Gastrocnemius medialis (tissue), 4 donors: ENCODE data around the gene GCSAM. TPM values are rescaled to one million over a fixed set of nuclear protein-coding genes. Genes with fewer than 3 reads are reported as not detected.

Source experiments
- ATAC-seq, 2 donors: fragments of 150-250 bp; one replicate each; pipeline ENCODE4 v1.9.1; 2016
- DNase-seq, 2 donors: peaks; one replicate each; pipeline ENCODE4 v3.0.0-alpha.2; 2019
- H3K27ac ChIP-seq, 4 donors: fragments of 200-600 bp; sonication (generic); 1 replicate in 1 of 4; 2 replicates in 3 of 4; pipeline ENCODE4 v1.5.1; 2016 to 2018; ENCODE audit warnings: mild to moderate bottlenecking in 2 of 4, moderate library complexity in 1 of 4
- H3K27me3 ChIP-seq, 3 donors: fragments of 200-600 bp; sonication (generic) in 2 of 3; 1 replicate in 1 of 3; 2 replicates in 2 of 3; pipeline versions ENCODE4 v1.5.1 to v1.6.0; 2016 to 2019; ENCODE audit warnings: mild to moderate bottlenecking in 1 of 3, moderate library complexity in 1 of 3
- H3K36me3 ChIP-seq, 2 donors: fragments of 200-600 bp; sonication (generic) in 1 of 2; one replicate each; pipeline ENCODE4 v1.5.1; 2017 to 2018
- H3K4me1 ChIP-seq, 2 donors: fragments of 200-600 bp; sonication (generic) in 1 of 2; one replicate each; pipeline ENCODE4 v1.5.1; 2016 to 2017; ENCODE audit warnings: mild to moderate bottlenecking in 2 of 2
- H3K4me3 ChIP-seq, 4 donors: fragments of 200-600 bp; sonication (generic) in 3 of 4; 1 replicate in 1 of 4; 2 replicates in 3 of 4; pipeline ENCODE4 v1.5.1; 2016 to 2019; ENCODE audit warnings: mild to moderate bottlenecking in 2 of 4
- H3K9me3 ChIP-seq, 3 donors: fragments of 200-600 bp; sonication (generic) in 2 of 3; 1 replicate in 1 of 3; 2 replicates in 2 of 3; pipeline ENCODE4 v1.5.1; 2016 to 2019
- CTCF ChIP-seq, 5 experiments: fragments of 450-650 bp in 3 of 5; fragments of 200-600 bp in 2 of 5; sonication (generic) in 2 of 5; IDR thresholded peaks in 4 of 5; conservative IDR thresholded peaks in 1 of 5; 1 replicate in 4 of 5; 2 replicates in 1 of 5; pipeline ENCODE4 v1.5.1; 2016 to 2019; ENCODE audit warnings: antibody characterized with exemption in 5 of 5, mild to moderate bottlenecking in 3 of 5, moderate library complexity in 3 of 5
- POLR2A ChIP-seq, 2 donors: fragments of 450-650 bp; IDR thresholded peaks; one replicate each; pipeline ENCODE4 v1.6.1; 2017; ENCODE audit warnings: antibody characterized with exemption in 2 of 2, mild to moderate bottlenecking in 2 of 2, moderate library complexity in 2 of 2
- in situ Hi-C, 4 donors: fragments of 200-750 bp; cut with MboI; loops; one replicate each; pipeline versions ENCODE4 v1.15.0 to v1.8.0; 2017; ENCODE audit warnings: low sequenced_read_pairs in 4 of 4
- intact Hi-C: fragments of 100-400 bp; cut with DNase I; formaldehyde crosslinking; loops from one replicate; pipeline ENCODE4 v1.15.1; 2023; ENCODE audit warnings: low total_unique reads
- total RNA-seq, 4 donors: library from RNA; depleted of rRNA; stranded (reverse); fragments of >200 nt; gene quantifications; one replicate each; pipeline versions ENCODE4 v1.1.0 to v1.2.3, GENCODE V29; 2016

GCSAM gene
- total RNA-seq, 4 donors from 2014 or later = not detected

- no peak for TF ChIP-seq CTCF (IDR thresholded peaks at IDR 0.05 in 4 of 5, conservative IDR thresholded peaks at IDR 0.05 in 1 of 5)
- TF ChIP-seq POLR2A (IDR thresholded peaks at IDR 0.05) = no peak
- in situ Hi-C loops (loop anchor here in 1 of 4 donors (25.0 kb wide), 1 partner anchor 383 kb away; no protein-coding TSS in a partner anchor), intact Hi-C loops (no loop called here)
- Histone ChIP-seq H3K36me3 (no peaks in the 10 kb centered on the region), H3K4me3 (no peak overlapping the region), H3K4me1 (no peaks in the 10 kb centered on the region), H3K27me3 (no peaks in the 10 kb centered on the region), H3K27ac (no peak overlapping the region), H3K9me3 (no peaks in the 10 kb centered on the region)
- DNase-seq (no peak), ATAC-seq (no peak)
These were observed 4.0 kb downstream of the GCSAM start for GRCh38 chr3:112128843-112129727.

DNA sequence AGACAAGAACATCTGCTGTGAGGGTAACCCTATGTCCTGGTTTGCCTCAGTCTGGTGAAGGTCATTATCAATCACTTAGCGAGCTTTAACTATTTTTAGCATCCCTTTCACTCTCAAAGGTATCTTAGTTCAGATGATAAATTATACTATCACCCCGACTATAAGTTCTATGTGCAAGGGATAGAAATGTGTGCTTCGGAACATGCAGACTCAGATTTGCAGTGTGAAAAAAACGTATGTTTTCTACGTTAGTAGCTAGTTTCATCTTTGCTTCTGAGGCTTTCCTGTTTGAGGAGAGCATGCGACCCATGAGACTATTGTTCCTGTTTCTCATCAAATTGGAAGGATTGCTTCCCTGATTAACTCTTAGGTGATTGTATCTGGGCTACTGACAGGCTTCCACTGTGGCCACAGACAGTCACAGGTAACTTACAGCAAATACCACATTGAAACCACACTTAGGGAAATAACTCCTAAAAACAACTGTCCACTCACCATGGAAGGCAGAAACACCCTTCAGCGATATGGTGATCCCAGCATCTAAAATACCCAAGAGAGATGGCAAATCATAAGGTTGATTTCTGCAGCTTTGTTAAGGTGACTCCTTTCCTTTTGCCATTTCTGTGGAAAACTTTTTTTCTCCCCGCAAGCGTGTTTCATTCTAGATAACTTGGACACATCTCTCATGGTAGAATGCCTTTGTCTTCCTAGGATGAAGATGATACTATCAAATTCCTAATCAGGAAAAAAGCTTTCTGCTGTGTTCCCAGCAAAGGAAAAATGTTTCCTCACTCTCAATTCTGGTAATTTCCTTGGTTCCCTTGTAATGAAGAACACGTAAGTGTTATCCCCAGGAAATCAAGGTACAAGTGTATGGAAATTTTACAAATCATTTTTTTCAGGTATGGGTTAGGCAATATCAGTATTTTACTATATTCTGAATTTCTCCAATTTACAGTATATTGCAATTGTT is 5.2 kb downstream of the GCSAM start:
- H3K27ac ChIP-seq = no peak overlapping the region
- ATAC-seq (no peak), DNase-seq (no peak)
- H3K36me3 ChIP-seq = no peaks in the 10 kb centered on the region
- no peaks in the 10 kb centered on the region for H3K4me1 ChIP-seq
- no peak overlapping the region for H3K4me3 ChIP-seq
- intact Hi-C loops = no loop called here
- H3K9me3 ChIP-seq = no peaks in the 10 kb centered on the region
- H3K27me3 ChIP-seq = no peaks in the 10 kb centered on the region
- in situ Hi-C loops = loop anchor here in 1 of 4 donors (25.0 kb wide), 1 partner anchor 384 kb away; no protein-coding TSS in a partner anchor
- TF ChIP-seq CTCF (IDR thresholded peaks at IDR 0.05 in 4 of 5, conservative IDR thresholded peaks at IDR 0.05 in 1 of 5) = no peak

- in situ Hi-C loops = loop anchor here in 1 of 4 donors (25.0 kb wide), 1 partner anchor 386 kb away; no protein-coding TSS in a partner anchor
- H3K27me3 ChIP-seq = no peaks in the 10 kb centered on the region
- no peaks in the 10 kb centered on the region for H3K9me3 ChIP-seq
- ATAC-seq (no peak), DNase-seq (no peak)
- intact Hi-C loops = no loop called here
- no peaks in the 10 kb centered on the region for H3K36me3 ChIP-seq
- no peak overlapping the region for H3K27ac ChIP-seq
- no peaks in the 10 kb centered on the region for H3K4me1 ChIP-seq
- TF ChIP-seq POLR2A (IDR thresholded peaks at IDR 0.05) = no peak
- TF ChIP-seq CTCF (IDR thresholded peaks at IDR 0.05 in 4 of 5, conservative IDR thresholded peaks at IDR 0.05 in 1 of 5) = no peak
- H3K4me3 ChIP-seq = no peak overlapping the region
These were observed 6.5 kb downstream of the GCSAM start for GRCh38 chr3:112126511-112126911.

DNA sequence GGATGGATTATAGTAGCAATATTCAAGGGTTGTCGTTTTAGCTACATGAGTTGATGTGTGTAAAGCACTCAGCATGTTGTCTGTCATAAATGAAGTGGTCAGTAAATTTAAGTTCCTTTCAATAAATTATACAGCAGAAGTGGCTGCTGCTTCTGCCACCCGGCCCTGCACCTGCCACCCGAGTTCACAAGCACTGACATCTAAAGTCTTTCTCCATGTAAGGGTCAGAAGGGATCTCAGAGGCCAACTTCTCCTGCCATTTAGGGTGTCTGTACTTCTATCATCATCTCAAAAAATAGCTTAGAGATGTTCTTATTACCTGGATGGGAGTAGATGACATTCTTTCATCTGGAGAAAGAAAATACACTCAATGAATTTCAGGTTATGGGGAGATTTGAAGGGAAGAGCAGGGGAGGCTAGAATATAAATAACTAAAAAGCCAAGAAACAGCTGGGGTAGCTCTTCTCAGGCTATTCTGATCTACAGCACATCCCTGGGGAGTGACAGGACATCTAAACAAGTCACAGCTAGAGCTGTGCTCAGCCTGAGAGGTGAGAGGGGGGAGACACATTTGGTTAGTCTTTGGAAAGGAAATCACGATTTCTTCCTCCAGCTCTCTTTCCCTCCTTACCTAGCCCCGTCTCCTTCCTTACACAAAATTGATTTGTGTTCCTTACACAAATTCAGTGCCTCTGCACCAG is 8.0 kb downstream of the GCSAM start:
- TF ChIP-seq CTCF (IDR thresholded peaks at IDR 0.05 in 4 of 5, conservative IDR thresholded peaks at IDR 0.05 in 1 of 5) = no peak
- no peak for TF ChIP-seq POLR2A (IDR thresholded peaks at IDR 0.05)
- DNase-seq = no peak
- no peaks in the 10 kb centered on the region for H3K9me3 ChIP-seq
- H3K36me3 ChIP-seq = no peaks in the 10 kb centered on the region
- intact Hi-C loops = no loop called here
- in situ Hi-C loops = loop anchor here in 2 of 4 donors (25.0 kb wide), 1 partner anchor 387 kb away; no protein-coding TSS in a partner anchor
- no peak overlapping the region for H3K4me3 ChIP-seq
- H3K4me1 ChIP-seq = no peaks in the 10 kb centered on the region
- no peak overlapping the region for H3K27ac ChIP-seq
- ATAC-seq = no peak
- no peaks in the 10 kb centered on the region for H3K27me3 ChIP-seq
